NCI-H2227 treated with DMSO at 0.1 percent for 48 hours (cell line): Measurements from ENCODE around the gene CETN1.
A peak's percentile ranks its signal among the peaks of the same experiment; 100 is the strongest.

Source experiments
- DNase-seq: peaks from one replicate; lab custom pipeline; 2025; lab: John Stamatoyannopoulos, UW

The CETN1 gene

DNA sequence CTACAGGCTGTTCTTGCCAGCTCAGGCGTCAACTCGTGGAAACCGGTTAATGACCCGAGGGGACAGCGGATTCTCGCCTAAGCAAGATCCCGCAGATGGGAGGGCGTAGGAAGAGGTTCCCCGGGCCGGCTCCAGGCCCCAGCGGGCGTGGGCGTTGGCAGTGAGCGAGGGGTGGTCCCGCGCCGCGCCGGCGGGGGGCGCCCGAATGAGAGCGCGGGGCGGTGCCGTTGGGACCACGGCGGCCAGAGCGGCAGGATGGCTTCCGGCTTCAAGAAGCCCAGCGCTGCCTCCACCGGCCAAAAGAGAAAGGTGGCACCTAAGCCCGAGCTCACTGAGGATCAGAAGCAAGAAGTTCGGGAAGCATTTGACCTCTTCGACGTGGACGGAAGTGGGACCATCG is at the start of gene CETN1:
CETN1 (plus strand) TSS at position 227 of the 400 bp plus-strand sequence; CDS start at position 256, 29 bp downstream.
- no peak for DNase-seq

DNA sequence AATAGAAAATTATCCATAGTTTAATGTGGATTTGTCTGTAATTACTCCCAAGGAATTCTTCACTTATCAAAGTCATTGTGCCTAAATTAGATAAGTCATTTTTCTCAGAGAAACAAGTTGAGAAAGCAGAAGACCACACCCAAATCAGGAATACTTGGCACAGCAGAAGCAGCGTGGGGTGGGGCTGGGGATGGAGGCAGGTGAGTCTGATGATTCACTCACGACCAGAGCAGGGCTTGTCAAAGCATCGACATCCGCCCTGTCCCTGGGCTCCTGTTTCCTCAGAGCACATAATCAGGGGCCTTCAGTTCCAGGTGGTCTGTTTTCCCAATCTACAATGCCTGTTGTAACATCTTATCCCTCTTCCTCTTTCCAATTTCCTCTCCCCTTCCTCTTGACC is 48.2 kb upstream of the CETN1 start:
- no peak for DNase-seq

DNA sequence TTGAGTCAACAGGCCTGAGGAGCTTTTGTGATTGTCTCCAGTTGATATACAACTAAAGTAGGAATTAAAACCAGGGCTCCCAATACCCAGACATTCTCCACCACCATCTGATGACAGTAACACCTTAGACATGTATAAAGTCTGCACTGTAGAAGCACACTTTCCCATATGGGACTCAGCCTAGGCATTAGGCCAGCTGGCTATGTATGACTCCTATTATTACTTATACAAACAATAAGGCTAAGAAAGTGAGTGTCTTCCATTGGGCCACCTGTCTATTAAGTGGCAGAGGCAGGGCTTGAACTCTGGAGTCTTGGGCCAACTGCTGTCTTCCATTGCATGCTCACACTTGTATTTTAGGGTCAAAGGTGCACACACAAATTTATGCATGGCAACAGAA is 47.5 kb upstream of the CETN1 start:
- no peak for DNase-seq

DNA sequence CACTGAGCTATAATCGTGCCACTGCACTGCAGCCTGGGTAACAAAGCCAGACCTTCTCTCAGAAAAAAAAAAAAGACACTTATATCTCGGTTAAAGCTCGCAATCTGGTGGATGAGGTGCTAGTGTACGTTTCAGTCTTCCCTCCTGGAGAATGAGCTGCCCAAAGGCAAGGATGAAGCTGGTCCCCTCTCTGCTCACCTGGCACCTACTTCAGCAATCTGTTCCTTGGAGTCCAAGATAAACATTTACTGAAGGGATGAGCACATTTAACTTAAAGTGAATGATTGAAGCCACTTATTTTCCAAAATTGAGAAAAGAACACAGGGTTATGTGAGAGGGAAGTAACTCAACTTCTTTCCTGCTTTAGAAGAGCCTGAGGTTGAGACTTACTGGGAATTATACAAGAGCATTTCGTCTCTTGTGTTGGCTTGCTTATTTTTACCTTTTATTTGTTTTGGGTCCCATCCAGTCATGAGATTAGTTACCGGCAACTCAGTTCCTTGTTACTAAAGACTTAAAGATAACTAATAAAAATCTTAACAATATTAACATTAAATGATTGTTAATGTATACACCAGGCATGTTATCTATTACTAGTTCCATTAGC is 46.1 kb upstream of the CETN1 start:
- no peak for DNase-seq

DNA sequence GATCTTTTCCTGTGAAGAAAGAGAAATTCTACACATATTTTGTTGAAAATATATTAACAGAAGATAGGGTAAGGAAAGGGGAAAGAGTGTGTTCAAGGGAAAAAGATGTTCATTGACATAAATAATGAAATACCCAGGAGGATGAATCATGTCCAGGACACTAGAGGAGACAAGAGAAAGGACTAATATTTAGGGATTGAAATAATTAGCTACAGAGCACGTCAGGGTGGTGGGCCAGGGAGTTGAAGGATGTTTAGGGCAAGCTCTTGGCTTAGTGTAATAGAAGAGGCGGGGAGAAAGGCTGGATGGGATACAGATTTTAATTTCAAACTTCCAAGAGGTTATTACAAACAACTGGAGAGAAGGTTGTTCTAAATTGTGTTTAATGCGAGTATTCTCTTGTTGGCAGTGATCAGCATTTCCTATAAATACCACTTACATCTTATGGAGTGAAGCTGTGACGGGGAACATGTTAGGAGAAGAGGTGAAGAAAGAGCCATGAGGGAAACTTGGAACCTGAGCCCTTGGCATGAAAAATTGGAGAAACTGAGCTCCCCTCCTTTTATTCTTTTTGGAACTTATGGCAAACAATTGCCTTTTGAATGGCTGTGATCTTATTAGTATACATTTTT is 36.6 kb upstream of the CETN1 start:
- no peak for DNase-seq

DNA sequence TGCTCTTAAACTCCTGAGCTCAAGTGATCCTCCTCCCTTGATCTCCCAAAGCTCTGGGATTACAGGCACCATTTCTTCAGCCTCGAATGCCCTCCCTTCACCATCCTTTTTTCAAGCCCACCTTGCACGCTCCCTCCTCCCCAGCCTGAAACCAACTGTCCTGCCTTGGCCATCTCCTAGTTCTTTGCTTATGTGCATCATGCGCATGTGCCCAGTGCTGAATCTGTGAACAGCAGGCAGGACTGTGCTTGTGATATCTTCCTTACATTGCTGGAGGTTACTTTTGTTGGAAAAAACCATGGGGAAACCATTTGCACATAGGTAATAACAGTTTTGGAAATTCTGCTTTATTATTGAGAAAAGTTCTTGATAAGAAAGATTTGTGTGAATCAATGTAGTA is 30.2 kb upstream of the CETN1 start:
- DNase-seq, result no peak

DNA sequence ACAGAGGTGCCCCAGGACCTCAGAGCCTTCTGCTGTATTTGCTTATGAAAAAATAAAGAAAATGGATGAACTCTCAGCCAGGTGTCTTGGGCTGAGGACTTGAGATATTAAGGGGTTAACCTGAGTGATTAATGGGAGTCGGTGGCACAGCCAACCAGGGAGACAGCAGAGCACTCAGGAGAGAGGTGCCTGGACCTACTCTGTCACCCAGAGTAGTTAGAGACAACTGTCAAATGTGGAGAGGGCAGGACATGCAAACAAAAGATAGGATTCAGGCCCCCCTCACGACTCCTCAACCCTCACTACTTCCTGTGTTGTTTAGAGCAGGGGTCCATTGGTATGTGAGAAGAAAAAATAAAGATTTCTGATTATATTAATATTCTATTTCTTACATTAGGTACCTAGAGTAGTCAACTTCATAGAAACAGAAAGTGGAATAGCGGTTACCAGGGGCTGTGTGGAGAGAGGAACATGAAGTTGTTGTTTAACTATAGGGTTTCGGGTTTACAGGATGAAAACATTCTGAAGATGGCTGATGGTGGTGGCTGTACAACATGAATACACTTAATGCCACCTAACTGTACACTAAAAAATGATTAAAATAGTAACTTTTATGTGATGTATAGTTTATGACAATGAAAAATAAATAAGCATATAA is 28.6 kb upstream of the CETN1 start:
- no peak for DNase-seq

DNA sequence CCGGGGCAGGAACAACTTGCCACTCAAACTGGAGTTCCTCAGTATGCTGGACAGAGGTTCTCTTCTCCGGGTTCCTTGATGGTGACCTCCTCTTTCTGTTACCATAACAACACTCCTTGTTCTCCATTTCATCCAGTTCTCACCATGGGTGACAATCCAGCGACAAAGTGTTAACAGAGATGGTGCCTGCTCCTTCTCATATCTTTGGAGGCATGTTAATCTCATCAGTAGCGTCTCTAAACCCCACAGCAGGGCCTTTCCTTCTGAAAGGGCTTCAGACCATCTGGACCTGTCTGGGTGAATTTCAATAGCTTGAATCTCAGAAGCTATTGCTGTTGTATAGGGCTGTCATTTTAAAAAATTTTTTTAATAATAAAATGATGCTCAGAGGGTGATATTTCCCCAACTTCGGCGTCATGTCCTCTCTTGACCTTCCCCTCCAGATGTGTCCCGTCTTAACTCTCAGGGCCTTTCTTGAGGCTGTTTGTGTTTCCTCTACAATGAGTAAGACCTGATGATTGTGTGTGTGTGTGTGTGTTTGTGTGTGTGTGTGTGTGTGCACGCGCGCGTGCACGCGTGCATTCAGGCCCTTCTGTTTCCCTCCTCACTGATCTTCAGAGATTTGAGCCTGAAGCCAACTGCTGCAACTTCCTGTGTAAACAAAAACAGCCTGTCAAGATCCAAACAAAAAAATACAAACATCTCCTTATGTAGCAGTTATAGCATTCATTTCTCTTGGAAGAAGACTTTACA is 24.3 kb upstream of the CETN1 start:
- peak; percentile 3 for DNase-seq

DNA sequence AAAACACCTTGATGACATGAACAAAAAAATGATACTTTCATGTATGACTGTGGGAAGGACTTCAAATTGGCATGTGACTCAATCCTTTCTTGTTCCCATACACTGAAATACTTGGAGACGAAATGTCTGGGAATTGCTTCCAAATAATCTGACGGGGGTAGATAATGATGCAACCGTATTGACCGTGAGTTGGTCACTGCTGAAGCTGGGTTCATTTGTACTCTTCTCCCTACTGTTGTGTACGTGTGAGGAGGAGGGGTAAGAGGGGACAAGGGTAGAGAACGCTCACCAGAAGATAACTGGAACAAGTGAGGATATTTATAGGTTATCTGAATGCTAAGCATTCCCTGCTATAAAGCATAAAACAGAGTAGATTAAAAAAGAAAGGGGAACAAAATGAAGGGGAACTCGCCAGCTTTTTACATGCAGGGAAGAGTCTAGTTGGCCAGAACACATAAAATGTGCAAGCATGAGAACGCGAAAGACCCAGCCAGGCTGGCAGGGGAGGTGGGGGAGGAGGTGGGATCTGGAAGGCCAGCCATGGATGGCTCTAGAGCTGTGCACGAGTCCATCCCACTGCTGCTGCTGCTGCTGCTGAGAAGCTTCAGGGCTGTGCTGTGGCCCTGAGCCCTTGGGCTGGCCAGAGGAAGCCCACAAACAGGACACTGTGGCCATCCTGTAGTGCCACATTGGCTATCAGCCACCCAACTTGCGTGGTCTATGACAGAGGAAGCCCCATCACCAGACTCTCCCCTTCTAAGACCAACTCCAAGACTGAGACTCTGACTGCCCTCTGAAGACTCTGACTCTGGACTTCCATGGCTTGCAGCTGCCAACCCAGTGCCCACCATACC is 15.2 kb upstream of the CETN1 start:
- DNase-seq, result no peak

DNA sequence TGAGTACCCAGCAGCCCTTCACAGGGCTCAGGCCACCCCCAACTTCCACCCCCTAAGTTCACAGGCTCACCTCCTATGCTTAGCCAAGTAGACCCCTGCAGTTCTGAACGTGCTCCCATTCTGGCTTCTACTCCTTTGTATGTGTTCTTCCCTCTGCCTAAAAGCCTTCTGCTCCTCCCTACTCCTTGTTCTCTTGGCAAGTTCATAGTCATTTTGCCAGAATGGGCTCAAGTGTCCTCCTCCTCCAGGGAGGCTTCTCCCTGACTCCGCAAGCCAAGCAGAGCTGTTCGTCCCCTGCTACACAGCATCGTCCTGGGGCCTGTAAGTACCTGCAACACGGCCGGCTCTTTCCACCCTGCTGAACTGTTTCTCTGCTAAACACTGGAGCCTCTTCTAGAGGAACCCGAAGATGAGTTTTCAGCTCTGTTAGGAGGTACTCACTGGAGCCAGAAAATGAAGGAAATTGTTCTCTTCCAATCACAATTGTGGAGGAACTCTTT is 14.6 kb upstream of the CETN1 start:
- DNase-seq, result no peak

DNA sequence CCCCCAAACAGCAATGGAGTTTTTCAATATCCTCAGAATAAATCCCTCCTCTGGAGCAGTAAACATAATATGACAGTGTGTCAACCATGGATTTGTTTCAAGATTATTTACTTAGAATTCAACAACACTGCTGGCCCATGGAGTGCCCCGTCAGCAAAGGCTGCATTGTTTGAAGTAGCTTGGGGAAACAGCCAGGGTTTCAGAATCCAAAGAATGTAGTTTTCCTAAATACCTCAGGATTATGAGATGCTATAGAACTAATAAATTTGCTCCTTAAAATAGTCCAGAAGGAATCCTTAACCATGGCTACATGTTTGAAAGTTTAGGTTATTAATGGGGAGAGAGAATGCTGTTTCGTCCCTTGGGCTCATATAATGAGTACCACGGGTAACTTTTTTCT is 13.1 kb upstream of the CETN1 start:
- DNase-seq, result no peak

DNA sequence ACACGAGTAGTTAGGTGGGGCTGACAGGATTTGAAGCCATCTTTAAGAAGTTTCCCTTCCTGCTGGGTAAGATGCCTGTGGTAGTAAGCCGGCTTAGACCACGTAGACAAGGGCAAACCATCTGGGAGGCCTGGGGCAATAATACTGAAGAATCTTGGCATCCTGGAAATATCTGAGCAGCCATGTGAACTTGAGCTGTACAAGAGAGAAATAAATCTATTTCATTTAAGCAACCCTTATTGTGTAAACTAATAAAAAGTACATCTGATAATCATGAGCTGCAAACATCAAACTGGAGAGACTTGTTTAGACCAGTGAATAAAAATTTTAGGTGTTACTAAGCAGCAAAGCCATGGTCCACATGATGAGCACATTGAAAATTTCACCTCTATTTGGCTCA is 11.4 kb upstream of the CETN1 start:
- no peak for DNase-seq

DNA sequence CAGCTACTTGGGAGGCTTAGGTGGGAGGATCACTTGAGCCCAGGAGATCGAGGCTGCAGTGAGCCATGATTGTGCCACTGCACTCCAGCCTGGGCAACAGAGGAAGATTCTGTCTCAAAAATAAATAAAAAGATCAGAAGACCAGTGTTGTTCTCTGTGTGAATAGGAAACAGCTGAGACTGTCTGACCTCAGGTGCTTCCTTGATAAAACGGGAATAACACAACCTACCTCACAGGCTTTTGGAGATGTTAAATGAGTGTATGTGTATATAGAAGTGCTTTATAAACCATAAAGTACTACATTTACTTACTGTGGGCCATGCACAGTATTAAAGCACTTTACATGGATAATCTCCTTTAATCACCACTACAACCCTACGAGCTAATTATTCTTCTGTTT is 9.9 kb upstream of the CETN1 start:
- DNase-seq, result no peak

DNA sequence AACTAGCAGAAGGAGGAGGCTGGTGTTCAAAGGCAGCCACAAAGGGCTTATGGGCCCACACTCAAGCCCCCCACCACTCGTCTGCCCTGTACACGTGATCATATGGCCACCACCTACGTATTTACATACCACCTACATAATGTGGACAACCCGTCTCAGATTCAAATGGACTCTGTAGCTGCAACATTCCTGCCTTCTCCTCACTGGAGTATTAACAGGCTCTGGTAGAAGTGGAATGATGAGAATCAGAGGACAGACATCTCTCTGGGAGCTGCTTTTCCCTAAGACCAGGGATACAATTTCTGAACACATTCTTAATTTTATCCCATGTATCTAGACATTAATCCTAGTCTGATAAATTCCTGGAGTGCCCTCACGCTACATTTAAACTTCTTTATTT is 9.5 kb upstream of the CETN1 start:
- DNase-seq, result no peak

DNA sequence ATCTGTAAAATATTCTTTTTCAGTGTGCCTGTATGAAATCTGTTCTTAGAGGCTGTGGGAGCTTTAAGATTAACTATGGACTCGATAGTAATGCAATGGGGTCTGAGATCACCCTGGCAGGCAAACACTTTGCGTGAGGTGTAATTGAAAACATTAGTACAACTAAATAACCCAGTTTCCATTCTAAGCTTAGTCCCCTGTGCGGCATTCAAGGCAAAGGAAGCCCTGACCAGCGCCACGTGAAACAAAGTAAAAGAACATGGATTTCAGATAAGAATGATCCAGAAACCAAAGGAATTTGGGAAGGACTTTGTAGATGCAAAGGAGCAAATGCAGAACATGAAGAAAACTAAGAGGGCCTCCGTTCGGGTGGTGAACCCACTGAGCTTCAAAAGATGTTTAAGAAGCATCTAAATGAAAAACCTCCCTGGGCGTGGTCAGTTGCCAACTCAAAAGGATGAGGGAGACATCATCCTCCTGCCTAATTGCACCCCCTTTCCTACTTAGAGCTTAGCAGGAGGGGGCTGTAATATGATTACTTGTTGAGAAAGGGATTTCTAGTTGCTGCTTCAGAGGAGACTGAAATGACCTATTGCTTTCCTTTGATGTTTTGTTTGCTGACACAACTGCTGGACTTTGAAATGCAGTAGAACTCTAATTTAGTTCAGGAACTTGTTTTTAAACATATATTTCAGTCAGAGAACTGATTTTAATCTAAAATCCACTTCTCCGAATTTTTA is 7.9 kb upstream of the CETN1 start:
- no peak for DNase-seq

DNA sequence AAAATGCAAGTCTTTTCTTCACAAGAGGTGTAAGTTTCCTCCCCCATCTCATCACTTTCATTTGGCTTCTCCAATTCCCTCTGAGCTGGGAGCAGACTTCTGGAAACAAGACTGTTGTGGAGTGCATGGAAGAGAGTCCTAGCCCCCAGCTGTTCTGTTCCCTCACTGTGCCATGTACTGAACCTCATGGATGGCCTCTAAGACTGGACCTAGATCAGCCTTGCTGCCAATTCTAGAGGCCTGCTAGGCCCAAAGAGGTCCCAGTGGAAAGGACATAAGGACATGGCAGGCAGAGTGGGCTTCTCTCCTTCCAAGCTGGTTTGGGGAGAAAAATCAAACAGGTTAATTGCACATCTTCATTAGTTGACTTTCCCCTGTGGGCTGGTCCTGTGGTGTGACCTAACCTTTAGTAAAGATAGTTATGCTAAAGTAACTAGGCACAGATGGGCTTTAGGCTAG is 7.3 kb upstream of the CETN1 start:
- no peak for DNase-seq

DNA sequence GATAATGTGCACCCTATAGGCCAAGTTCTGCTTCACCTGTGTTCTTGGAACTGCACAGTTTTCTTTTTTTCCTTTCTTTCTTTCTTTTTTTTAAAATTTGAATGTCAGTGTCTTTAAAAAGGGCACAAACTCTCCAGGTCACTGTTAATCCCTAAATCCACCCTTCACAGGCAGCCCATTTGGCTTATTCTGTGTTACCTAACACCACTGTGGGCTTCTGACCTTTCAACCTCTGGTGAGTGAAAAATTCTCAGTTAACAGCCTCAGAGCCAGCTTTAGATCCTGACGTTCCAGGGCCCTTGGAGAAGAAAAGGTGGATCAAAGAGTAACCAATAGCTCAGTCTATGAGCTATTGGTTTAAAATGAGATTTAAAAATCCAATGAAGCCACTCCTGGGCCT is 6.8 kb upstream of the CETN1 start:
- DNase-seq, result no peak

DNA sequence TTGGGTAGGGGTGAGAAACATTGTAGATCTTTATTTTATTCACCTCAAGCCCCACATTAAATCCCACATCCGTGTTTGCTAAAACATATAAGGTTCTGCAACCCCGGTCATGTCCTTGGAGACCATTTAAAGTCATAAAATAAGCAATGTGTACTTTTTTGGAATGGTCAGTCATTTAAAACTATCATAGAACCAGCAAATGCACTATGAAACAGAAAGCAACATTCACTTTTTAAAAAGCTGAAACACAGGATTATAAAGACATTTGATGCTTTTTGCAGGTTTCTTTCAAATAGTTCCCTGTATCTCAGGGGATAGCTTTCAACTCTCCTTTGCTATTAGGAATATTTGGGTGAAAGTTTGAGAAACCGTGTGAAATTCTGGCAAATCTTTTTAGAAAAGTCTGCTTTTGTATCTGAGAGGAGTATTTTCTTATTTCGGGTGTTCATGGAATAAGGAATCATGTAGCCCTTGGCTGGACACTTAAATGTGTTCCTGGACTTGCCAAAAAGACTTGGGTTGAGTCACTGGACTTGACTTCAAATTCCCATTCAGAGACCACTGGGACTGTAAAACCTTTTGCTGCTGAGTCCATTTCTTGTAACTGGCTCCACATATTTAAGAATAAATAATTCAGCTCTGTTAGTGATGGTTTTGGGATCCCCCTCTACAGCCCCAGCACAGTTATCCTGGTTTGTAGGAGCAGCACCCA is 5.9 kb upstream of the CETN1 start:
- DNase-seq, result no peak

DNA sequence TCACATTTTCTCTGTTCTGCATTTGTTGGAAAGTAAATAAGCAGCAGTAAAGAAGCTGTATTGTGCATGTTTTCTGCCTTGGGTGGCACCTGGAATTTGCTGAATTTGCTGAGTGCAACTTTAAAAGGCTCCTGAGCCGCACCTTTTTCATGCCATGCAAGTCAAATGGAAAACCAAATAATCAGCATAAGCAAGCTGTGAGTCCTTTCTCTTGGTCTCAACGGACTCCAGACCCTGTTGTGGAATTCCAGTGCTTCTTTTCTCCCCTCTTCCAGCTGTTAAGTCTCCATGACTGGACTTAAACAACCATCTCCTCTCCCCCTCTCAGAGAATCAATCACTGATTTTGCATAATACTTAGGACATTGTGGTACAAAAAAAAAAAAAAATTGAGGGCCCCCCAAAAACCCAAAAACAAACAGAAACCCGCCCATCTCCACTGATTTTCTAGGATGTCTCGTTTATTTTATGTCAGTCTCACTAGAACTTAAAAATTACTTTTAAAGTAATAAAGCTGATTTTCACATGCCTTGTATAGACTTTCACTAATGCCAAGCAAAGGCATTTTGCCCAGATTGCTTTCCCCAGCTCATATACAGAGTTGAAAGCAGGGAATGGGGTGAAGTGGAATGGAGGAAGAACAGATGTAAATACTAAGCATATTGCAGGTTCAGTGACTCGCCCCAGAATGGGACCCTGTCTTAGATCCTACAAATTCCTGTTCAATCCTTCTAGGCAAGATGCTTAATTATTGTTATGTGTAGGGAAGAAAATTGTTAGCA is 5.1 kb upstream of the CETN1 start:
- DNase-seq, result no peak

DNA sequence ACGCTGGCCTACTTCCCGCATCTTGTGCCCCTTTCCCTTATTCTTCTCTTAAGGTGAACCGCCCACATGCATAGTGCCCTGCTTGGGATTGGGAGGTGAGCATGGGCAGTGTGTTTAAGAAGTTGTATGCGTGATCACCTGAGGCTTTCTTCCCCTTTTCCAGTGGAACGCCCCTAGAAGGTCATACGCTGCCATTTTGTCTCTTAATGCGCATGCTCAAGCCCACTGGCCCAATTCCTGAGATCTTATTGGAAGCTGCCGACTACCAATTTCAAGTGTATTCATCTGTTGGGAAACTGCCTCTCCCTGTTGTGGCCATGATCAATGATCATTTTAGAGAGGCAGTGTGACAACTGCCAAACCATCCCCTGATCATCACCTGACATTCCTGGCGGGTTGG is 3.3 kb upstream of the CETN1 start:
- DNase-seq, result no peak
